Suprapubic skin (tissue), 4 donors: Measurements from ENCODE around the gene HSPA1L.

Source experiments
- CTCF ChIP-seq, 2 donors: fragments of 200-600 bp in 1 of 2; fragments of 450-650 bp in 1 of 2; sonication (generic) in 1 of 2; IDR thresholded peaks; one replicate each; pipeline ENCODE4 v1.5.1; 2016 to 2019; ENCODE audit warnings: antibody characterized with exemption in 2 of 2, mild to moderate bottlenecking in 1 of 2, moderate library complexity in 1 of 2
- EP300 ChIP-seq: sonication (generic); formaldehyde crosslinking; IDR thresholded peaks from one replicate; pipeline ENCODE4 v1.6.1; 2017; ENCODE audit warnings: antibody characterized with exemption
- POLR2A ChIP-seq, 2 donors: fragments of 450-650 bp; IDR thresholded peaks; one replicate each; pipeline ENCODE4 v1.6.1; 2017; ENCODE audit warnings: antibody characterized with exemption in 2 of 2, mild to moderate bottlenecking in 2 of 2, moderate library complexity in 2 of 2
- POLR2AphosphoS5 ChIP-seq, 3 donors: sonication (generic); formaldehyde crosslinking; IDR thresholded peaks; one replicate each; pipeline ENCODE4 v1.6.1; 2017; ENCODE audit warnings: antibody characterized with exemption in 3 of 3

- TF ChIP-seq CTCF (IDR thresholded peaks at IDR 0.05): no peak
- TF ChIP-seq POLR2A (IDR thresholded peaks at IDR 0.05): no peak
- TF ChIP-seq EP300: no peak
- no peak for TF ChIP-seq POLR2AphosphoS5 (IDR thresholded peaks at IDR 0.05)
Observed at GRCh38 chr6:31760790-31761189, 54.3 kb downstream of the HSPA1L start.
